ENCODE results near the gene PCDHGA11.
"Not testable (repeated sequence)": the region's sequence is repeated elsewhere in the genome, so short reads cannot be mapped to it uniquely, and the experiment has no call there.

Gene PCDHGA11

DNA sequence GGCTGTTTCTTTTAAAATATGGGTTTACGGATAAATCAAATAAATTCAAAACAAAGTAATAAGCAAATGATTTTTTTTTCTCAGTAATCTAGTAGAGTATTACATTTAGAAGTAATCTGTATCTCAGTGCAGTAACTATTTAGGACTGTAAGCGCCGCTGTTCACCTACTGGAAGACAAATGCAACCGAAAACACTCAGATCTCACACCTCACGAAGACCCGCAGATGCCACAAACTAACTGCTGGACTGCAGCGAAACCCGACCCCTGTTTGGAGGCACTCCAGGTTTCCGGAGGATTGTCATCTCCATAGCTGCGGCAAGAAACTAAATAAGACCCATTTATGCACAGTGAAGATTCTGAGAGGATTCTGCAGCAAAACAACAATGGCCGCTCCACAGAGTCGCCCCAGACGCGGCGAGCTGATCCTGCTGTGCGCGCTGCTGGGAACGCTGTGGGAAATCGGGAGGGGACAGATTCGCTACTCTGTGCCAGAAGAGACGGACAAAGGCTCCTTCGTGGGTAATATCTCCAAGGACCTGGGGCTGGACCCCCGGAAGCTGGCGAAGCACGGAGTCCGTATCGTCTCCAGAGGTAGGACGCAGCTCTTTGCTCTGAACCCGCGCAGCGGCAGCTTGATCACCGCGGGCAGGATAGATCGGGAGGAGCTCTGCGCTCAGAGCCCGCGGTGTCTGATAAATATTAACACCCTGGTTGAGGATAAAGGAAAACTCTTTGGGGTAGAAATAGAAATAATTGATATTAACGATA is 28.2 kb upstream of the PCDHGA11 start, which contains the start of gene PCDHGA8:
Gene PCDHGA8, plus strand, starts transcription at position 205 of the 770 bp plus-strand sequence. Its CDS starts 181 bp downstream, at position 386.
- no peak for TF ChIP-seq GATA2 (IDR thresholded peaks at IDR 0.05; ENCODE audit: low read depth, low read length)
- TF ChIP-seq GATA3 (IDR thresholded peaks at IDR 0.05; ENCODE audit: low read depth, low read length), result no peak

DNA sequence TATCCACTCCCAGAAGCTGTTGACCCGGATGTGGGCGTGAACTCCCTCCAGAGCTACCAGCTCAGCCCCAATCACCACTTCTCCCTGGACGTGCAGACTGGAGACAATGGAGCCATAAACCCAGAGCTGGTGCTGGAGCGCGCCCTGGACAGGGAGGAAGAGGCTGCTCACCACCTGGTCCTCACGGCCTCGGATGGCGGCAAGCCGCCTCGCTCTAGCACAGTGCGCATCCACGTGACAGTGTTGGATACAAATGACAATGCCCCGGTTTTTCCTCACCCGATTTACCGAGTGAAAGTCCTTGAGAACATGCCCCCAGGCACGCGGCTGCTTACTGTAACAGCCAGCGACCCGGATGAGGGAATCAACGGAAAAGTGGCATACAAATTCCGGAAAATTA is 27.6 kb upstream of the PCDHGA11 start:
- TF ChIP-seq GATA2 (IDR thresholded peaks at IDR 0.05; ENCODE audit: low read depth, low read length), result no peak
- TF ChIP-seq GATA3 (IDR thresholded peaks at IDR 0.05; ENCODE audit: low read depth, low read length), result no peak

GRCh38 chr5:141397756-141398551 is 22.9 kb upstream of the PCDHGA11 start, which contains the start of gene PCDHGB5:
Gene PCDHGB5 (plus strand): TSS chr5:141397947. CDS start chr5:141398128, 181 bp downstream.
- TF ChIP-seq GATA3, GATA2 (IDR thresholded peaks at IDR 0.05; ENCODE audit: low read depth, low read length): not testable (repeated sequence)

DNA sequence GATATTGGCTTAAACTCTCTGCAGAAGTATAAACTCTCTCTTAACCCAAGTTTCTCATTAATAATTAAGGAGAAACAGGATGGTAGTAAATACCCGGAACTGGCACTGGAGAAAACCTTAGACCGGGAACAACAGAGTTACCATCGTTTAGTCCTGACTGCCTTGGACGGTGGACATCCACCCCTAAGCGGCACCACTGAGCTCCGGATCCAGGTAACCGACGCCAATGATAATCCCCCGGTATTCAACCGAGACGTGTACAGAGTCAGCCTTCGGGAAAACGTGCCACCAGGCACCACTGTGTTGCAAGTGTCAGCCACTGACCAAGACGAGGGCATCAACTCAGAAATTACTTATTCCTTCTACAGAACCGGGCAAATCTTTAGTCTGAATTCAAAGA is 22.2 kb upstream of the PCDHGA11 start:
- TF ChIP-seq GATA2 (IDR thresholded peaks at IDR 0.05; ENCODE audit: low read depth, low read length), result no peak
- TF ChIP-seq GATA3 (IDR thresholded peaks at IDR 0.05; ENCODE audit: low read depth, low read length), result no peak

- TF ChIP-seq GATA3 (IDR thresholded peaks at IDR 0.05; ENCODE audit: low read depth, low read length) (no peak), GATA2 (IDR thresholded peaks at IDR 0.05; ENCODE audit: low read depth, low read length) (no peak)
These were observed 21.1 kb upstream of the PCDHGA11 start for GRCh38 chr5:141399555-141400258.

GRCh38 chr5:141402553-141403243 is 18.2 kb upstream of the PCDHGA11 start, which contains the start of gene PCDHGA9:
Gene PCDHGA9 (plus strand): TSS chr5:141402778. CDS start chr5:141402953, 175 bp downstream.
- TF ChIP-seq GATA3 (IDR thresholded peaks at IDR 0.05; ENCODE audit: low read depth, low read length) (no peak), GATA2 (IDR thresholded peaks at IDR 0.05; ENCODE audit: low read depth, low read length) (no peak)

DNA sequence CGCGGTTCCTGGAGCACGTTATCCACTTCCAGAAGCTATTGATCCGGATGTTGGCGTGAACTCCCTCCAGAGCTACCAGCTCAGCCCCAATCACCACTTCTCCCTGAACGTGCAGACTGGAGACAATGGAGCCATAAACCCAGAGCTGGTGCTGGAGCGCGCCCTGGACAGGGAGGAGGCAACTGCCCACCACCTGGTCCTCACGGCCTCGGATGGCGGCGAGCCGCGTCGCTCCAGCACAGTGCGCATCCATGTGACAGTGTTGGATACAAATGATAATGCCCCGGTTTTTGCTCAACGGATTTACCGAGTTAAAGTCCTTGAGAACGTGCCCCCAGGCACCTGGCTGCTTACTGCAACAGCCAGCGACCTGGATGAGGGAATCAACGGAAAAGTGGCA is 17.5 kb upstream of the PCDHGA11 start:
- no peak for TF ChIP-seq GATA3 (IDR thresholded peaks at IDR 0.05; ENCODE audit: low read depth, low read length)
- TF ChIP-seq GATA2 (IDR thresholded peaks at IDR 0.05; ENCODE audit: low read depth, low read length), result no peak

GRCh38 chr5:141407790-141408505 is 12.9 kb upstream of the PCDHGA11 start, which contains the start of gene PCDHGB6:
Gene PCDHGB6 (plus strand): TSS chr5:141408021. CDS start chr5:141408203, 182 bp downstream.
- not testable (repeated sequence) for TF ChIP-seq GATA3, GATA2 (IDR thresholded peaks at IDR 0.05; ENCODE audit: low read depth, low read length)

GRCh38 chr5:141409598-141410306 is 11.1 kb upstream of the PCDHGA11 start:
- TF ChIP-seq GATA2 (IDR thresholded peaks at IDR 0.05; ENCODE audit: low read depth, low read length), result no peak
- TF ChIP-seq GATA3 (IDR thresholded peaks at IDR 0.05; ENCODE audit: low read depth, low read length), result no peak

GRCh38 chr5:141411575-141411974 is 9.3 kb upstream of the PCDHGA11 start:
- TF ChIP-seq GATA3 (IDR thresholded peaks at IDR 0.05; ENCODE audit: low read depth, low read length), result no peak
- no peak for TF ChIP-seq GATA2 (IDR thresholded peaks at IDR 0.05; ENCODE audit: low read depth, low read length)

DNA sequence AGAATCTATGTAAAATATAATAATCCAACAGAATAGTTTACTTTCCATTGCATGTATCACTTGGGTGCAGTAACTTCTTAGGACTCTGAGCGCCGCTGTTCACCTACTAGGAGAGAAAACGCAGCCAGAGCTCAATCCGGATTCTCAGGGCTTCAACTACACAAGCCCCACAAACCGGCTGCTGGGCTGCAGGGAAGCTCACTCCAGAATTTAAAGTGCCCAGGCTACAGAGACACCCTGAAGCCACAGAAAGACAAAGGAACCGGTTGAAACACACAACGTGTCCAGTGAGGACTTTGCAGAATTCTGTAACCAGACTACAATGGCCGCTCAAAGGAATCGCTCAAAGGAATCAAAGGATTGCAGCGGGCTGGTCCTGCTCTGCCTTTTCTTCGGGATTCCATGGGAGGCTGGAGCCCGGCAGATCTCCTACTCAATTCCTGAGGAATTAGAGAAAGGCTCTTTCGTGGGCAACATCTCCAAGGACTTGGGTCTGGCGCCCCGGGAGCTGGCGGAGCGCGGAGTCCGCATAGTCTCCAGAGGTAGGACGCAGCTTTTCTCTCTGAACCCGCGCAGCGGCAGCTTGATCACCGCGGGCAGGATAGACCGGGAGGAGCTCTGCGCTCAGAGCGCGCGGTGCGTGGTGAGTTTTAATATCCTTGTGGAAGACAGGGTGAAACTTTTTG is 7.9 kb upstream of the PCDHGA11 start, which contains the start of gene PCDHGA10:
Gene PCDHGA10, plus strand, starts transcription at position 134 of the 686 bp plus-strand sequence. Its CDS starts 189 bp downstream, at position 323.
- no peak for TF ChIP-seq GATA2 (IDR thresholded peaks at IDR 0.05; ENCODE audit: low read depth, low read length)
- no peak for TF ChIP-seq GATA3 (IDR thresholded peaks at IDR 0.05; ENCODE audit: low read depth, low read length)
